HepG2 (cell line): ENCODE measurements around the gene NUP153. TPM values are rescaled to one million over a fixed set of nuclear protein-coding genes. Genes with fewer than 3 reads are reported as not detected.

Experiments used
- ATF3 ChIP-seq: sonication (generic); formaldehyde crosslinking; IDR thresholded peaks from 2 replicates; pipeline ENCODE4 v1.4.0; 2020; ENCODE audit warnings: missing genetic modification reagents
- CSRNP2 ChIP-seq: sonication (generic); formaldehyde crosslinking; conservative IDR thresholded peaks from 2 replicates; pipeline ENCODE4 v1.8.0; 2022; ENCODE audit warnings: low read depth, missing genetic modification reagents
- EHMT2 ChIP-seq: fragments of 200-600 bp; sonication (generic); IDR thresholded peaks from 2 replicates; pipeline ENCODE4 v1.7.0; 2017; ENCODE audit warnings: antibody characterized with exemption, low read depth, low read length, borderline replicate concordance
- GABPB1 ChIP-seq: IDR thresholded peaks from 2 replicates; pipeline ENCODE4 v1.6.1; 2016; ENCODE audit warnings: mild to moderate bottlenecking, missing genetic modification reagents, moderate library complexity, missing compliant biosample characterization
- HDAC2 ChIP-seq: sonication (generic); formaldehyde crosslinking; IDR thresholded peaks from 2 replicates; pipeline ENCODE4 v1.4.0; 2020; ENCODE audit warnings: missing genetic modification reagents
- IRX3 ChIP-seq: sonication (generic); formaldehyde crosslinking; IDR thresholded peaks from 2 replicates; pipeline ENCODE4 v1.8.1; 2023; ENCODE audit warnings: mild to moderate bottlenecking, low read depth, missing genetic modification reagents, borderline replicate concordance
- MLX ChIP-seq: IDR thresholded peaks from 2 replicates; pipeline ENCODE4 v1.6.1; 2016
- PRDM4 ChIP-seq: sonication (generic); formaldehyde crosslinking; IDR thresholded peaks from 2 replicates; pipeline ENCODE4 v1.9.0; 2021; ENCODE audit warnings: missing genetic modification reagents, borderline replicate concordance
- RAD51 ChIP-seq: fragments of 450-650 bp; IDR thresholded peaks from 2 replicates; pipeline ENCODE4 v1.6.1; 2016; ENCODE audit warnings: borderline replicate concordance
- SAFB2 ChIP-seq: sonication (generic); formaldehyde crosslinking; IDR thresholded peaks from 2 replicates; pipeline ENCODE4 v1.5.1; 2020; ENCODE audit warnings: missing genetic modification reagents, low read depth, mild to moderate bottlenecking, borderline replicate concordance
- SIX1 ChIP-seq: sonication (generic); formaldehyde crosslinking; IDR thresholded peaks from 2 replicates; pipeline ENCODE4 v1.4.0; 2020; ENCODE audit warnings: missing genetic modification reagents, borderline replicate concordance
- SNRNP70 ChIP-seq: fragments of 200-400 bp; formaldehyde crosslinking; IDR thresholded peaks from 2 replicates; pipeline ENCODE4 v1.6.1; 2017; ENCODE audit warnings: mild to moderate bottlenecking, low read depth, low read length, moderate library complexity
- SRSF9 ChIP-seq: fragments of 200-400 bp; formaldehyde crosslinking; IDR thresholded peaks from 2 replicates; pipeline ENCODE4 v1.6.1; 2018; ENCODE audit warnings: borderline replicate concordance, mild to moderate bottlenecking, low read depth, low read length; ENCODE audit not compliant: insufficient read depth, poor library complexity, severe bottlenecking
- U2AF1 ChIP-seq: fragments of 200-400 bp; formaldehyde crosslinking; optimal IDR thresholded peaks from 2 replicates; pipeline ENCODE3; 2017; ENCODE audit warnings: mild to moderate bottlenecking, low read depth, low read length
- ZFP1 ChIP-seq: IDR thresholded peaks from 2 replicates; pipeline ENCODE4 v1.6.1; 2016
- ZNF12 ChIP-seq: sonication (generic); formaldehyde crosslinking; IDR thresholded peaks from 2 replicates; pipeline ENCODE4 v1.5.0; 2020; ENCODE audit warnings: missing genetic modification reagents
- ZNF24 ChIP-seq: fragments of 450-650 bp; IDR thresholded peaks from 2 replicates; pipeline ENCODE4 v1.6.1; 2017; ENCODE audit warnings: antibody characterized with exemption, mild to moderate bottlenecking
- ZNF317 ChIP-seq: sonication (generic); formaldehyde crosslinking; IDR thresholded peaks from 2 replicates; pipeline ENCODE4 v1.5.0; 2020; ENCODE audit warnings: mild to moderate bottlenecking, missing genetic modification reagents
- ZNF337 ChIP-seq: sonication (generic); formaldehyde crosslinking; IDR thresholded peaks from 2 replicates; pipeline ENCODE4 v1.5.1; 2020; ENCODE audit warnings: missing genetic modification reagents, low read depth, mild to moderate bottlenecking, borderline replicate concordance
- ZNF878 ChIP-seq: sonication (generic); formaldehyde crosslinking; IDR thresholded peaks from 2 replicates; pipeline ENCODE4 v1.8.1; 2023; ENCODE audit warnings: mild to moderate bottlenecking, missing genetic modification reagents, moderate library complexity
- ZSCAN5A ChIP-seq: sonication (generic); formaldehyde crosslinking; IDR thresholded peaks from 2 replicates; pipeline ENCODE4 v1.8.0; 2022; ENCODE audit warnings: mild to moderate bottlenecking, missing genetic modification reagents, borderline replicate concordance
- polyA plus RNA-seq, 8 experiments: library from polyadenylated mRNA; depleted of rRNA in 3 of 8; stranded (reverse) in 7 of 8; unstranded in 1 of 8; fragments of >200 nt; fragmentation: Illumina TruSeq in 4 of 8; extraction: Trizol in 4 of 8; gene quantifications; 2 replicates each; pipeline versions ENCODE4 v1.2.1 to v1.2.3, GENCODE V29; 2011 to 2016; ENCODE audit warnings: low read depth in 4 of 8, missing spikeins in 1 of 8, mixed read lengths in 1 of 8; ENCODE audit not compliant: insufficient read depth in 1 of 8
- total RNA-seq, 5 experiments: library from RNA; depleted of rRNA; stranded (reverse); fragments of >200 nt; fragmentation: Illumina TruSeq; extraction: Trizol; gene quantifications; 2 replicates each; pipeline ENCODE4 v1.2.3, GENCODE V29; 2016; ENCODE audit warnings: low read depth in 1 of 5

Gene NUP153
- total and polyA plus RNA-seq, 2 of the 13 experiments (the other 11 are each of a cell fraction or from before 2014, with no cell fraction given), result 29.8 to 55.2 TPM

- TF ChIP-seq ZSCAN5A (CRISPR knock-in tag), result no peak
- peak; percentile 16 for TF ChIP-seq U2AF1
- TF ChIP-seq ZFP1, result no peak
- no peak for TF ChIP-seq SIX1 (CRISPR knock-in tag)
- TF ChIP-seq SRSF9, result no peak
- TF ChIP-seq ATF3 (CRISPR knock-in tag), result no peak
- TF ChIP-seq IRX3 (CRISPR knock-in tag), result peak; percentile 6; the same call in 1 of the 2 replicates
- TF ChIP-seq SNRNP70, result no peak
- TF ChIP-seq HDAC2 (CRISPR knock-in tag), result no peak
- peak; percentile 3; the same call in 1 of the 2 replicates for TF ChIP-seq GABPB1 (CRISPR knock-in tag)
- TF ChIP-seq MLX (CRISPR knock-in tag), result no peak
- 0 out of 2 replicates have a peak, but pooled peaks have one; percentile 52 for TF ChIP-seq PRDM4 (CRISPR knock-in tag)
- no peak for TF ChIP-seq EHMT2
- 0 out of 2 replicates have a peak, but pooled peaks have one; percentile 14 for TF ChIP-seq SAFB2 (CRISPR knock-in tag)
- no peak for TF ChIP-seq ZNF317 (CRISPR knock-in tag)
- TF ChIP-seq RAD51, result no peak
- peak; percentile 25; the same call in 1 of the 2 replicates for TF ChIP-seq ZNF337
- TF ChIP-seq ZNF878 (CRISPR knock-in tag), result no peak
- TF ChIP-seq CSRNP2 (CRISPR knock-in tag), result no peak
- no peak for TF ChIP-seq ZNF12 (CRISPR knock-in tag)
- no peak for TF ChIP-seq ZNF24
Observed at GRCh38 chr6:17600527-17601385, 106.0 kb downstream of the NUP153 start (continued).
